ENCODE measurements around the gene GAS6.
"Not testable (repeated sequence)": the region's sequence is repeated elsewhere in the genome, so short reads cannot be mapped to it uniquely, and the experiment has no call there.

- not testable (repeated sequence) for TF ChIP-seq CTCF (IDR thresholded peaks at IDR 0.05 in 2 of 3, conservative IDR thresholded peaks at IDR 0.05 in 1 of 3; ENCODE audit: borderline replicate concordance in 1 of 3, insufficient read depth in 1 of 3, low read depth in 2 of 3, low read length in 2 of 3); ZNF274 (IDR thresholded peaks at IDR 0.05; ENCODE audit: low read depth, low read length); POLR2AphosphoS5 (IDR thresholded peaks at IDR 0.05; ENCODE audit: low read depth, low read length); POLR2A (IDR thresholded peaks at IDR 0.05; ENCODE audit: borderline replicate concordance, extremely low read depth, insufficient read depth, insufficient read length); MAX (IDR thresholded peaks at IDR 0.05)
Observed at GRCh38 chr13:113795362-113795761, 68.5 kb downstream of the GAS6 start.

All from HCT116 (cell line).